IMR-90 (cell line): Measurements from ENCODE around the gene FOXK2. TPM values are rescaled to one million over a fixed set of nuclear protein-coding genes. Genes with fewer than 3 reads are reported as not detected.

Source experiments
- ATAC-seq: fragments of 200-7000 bp; cut with Tn5 transposase; 2 replicates; pipeline ENCODE4 v1.9.1; 2020; ENCODE audit warnings: low read depth, mild to moderate bottlenecking, moderate library complexity
- BruUV-seq: library from RNA; stranded (reverse); fragments of 400-500 nt; replicated peaks from 2 replicates; lab custom pipeline; 2021; lab: Mats Ljungman, UMichigan
- CTCF ChIA-PET: fragments of 300-600 bp; formaldehyde crosslinking; extraction: SDS; loops from one replicate; lab custom pipeline; 2021; ENCODE audit warnings: antibody characterized with exemption; lab: Yijun Ruan, JAX
- POLR2A ChIA-PET: fragments of 300-600 bp; sonication (Branson Sonifier 250); formaldehyde crosslinking; loops from one replicate; lab custom pipeline; 2022; ENCODE audit warnings: antibody characterized with exemption; ENCODE audit not compliant: unreplicated experiment; lab: Charles Lee
- DNase-seq: peaks from one replicate; pipeline ENCODE4 v3.0.0; 2013
- H2AFZ ChIP-seq: replicated peaks from 2 replicates; pipeline ENCODE3; 2013; ENCODE audit warnings: low read length, mild to moderate bottlenecking; ENCODE audit not compliant: poor library complexity
- H2AK5ac ChIP-seq: 2 replicates; pipeline ENCODE4 v1.6.1; 2013; ENCODE audit warnings: low read depth, low read length, inconsistent platforms
- H2AK9ac ChIP-seq: replicated peaks from 2 replicates; pipeline ENCODE3; 2013; ENCODE audit warnings: mild to moderate bottlenecking, low read depth, low read length, moderate library complexity; ENCODE audit not compliant: poor library complexity
- H2BK120ac ChIP-seq: 2 replicates; pipeline ENCODE4 v1.6.1; 2013; ENCODE audit warnings: low read depth, low read length, inconsistent platforms
- H2BK15ac ChIP-seq: 3 replicates; pipeline ENCODE4 v1.6.1; 2013; ENCODE audit warnings: low read depth, low read length, inconsistent platforms
- H2BK20ac ChIP-seq: 2 replicates; pipeline ENCODE4 v1.6.1; 2013; ENCODE audit warnings: low read depth, mild to moderate bottlenecking, inconsistent platforms, low read length, moderate library complexity
- H2BK5ac ChIP-seq: 2 replicates; pipeline ENCODE4 v1.6.1; 2013; ENCODE audit warnings: mild to moderate bottlenecking, low read depth, low read length, inconsistent platforms; ENCODE audit not compliant: poor library complexity, severe bottlenecking
- H3K14ac ChIP-seq: replicated peaks from 2 replicates; pipeline ENCODE4 v1.6.1; 2013; ENCODE audit warnings: low read depth, low read length, inconsistent platforms
- H3K18ac ChIP-seq: 2 replicates; pipeline ENCODE4 v1.6.1; 2013; ENCODE audit warnings: low read depth, low read length, control low read depth
- H3K23ac ChIP-seq: 2 replicates; pipeline ENCODE4 v1.6.1; 2013; ENCODE audit warnings: low read depth, low read length, inconsistent platforms
- H3K27ac ChIP-seq: 2 replicates; pipeline ENCODE4 v1.5.1; 2013; ENCODE audit warnings: mild to moderate bottlenecking, control low read depth, low read length; ENCODE audit not compliant: insufficient read depth
- H3K27me3 ChIP-seq: 2 replicates; pipeline ENCODE4 v1.6.1; 2013; ENCODE audit warnings: low read length; ENCODE audit not compliant: control insufficient read depth, insufficient read depth
- H3K36me3 ChIP-seq: 2 replicates; pipeline ENCODE4 v1.6.1; 2013; ENCODE audit warnings: low read length, mixed read lengths; ENCODE audit not compliant: control insufficient read depth, insufficient read depth
- H3K4ac ChIP-seq: 2 replicates; pipeline ENCODE4 v1.6.1; 2013; ENCODE audit warnings: low read depth, low read length, inconsistent platforms
- H3K4me1 ChIP-seq: 2 replicates; pipeline ENCODE4 v1.6.1; 2013; ENCODE audit warnings: low read length, mixed read lengths; ENCODE audit not compliant: control insufficient read depth, insufficient read depth
- H3K4me2 ChIP-seq: 2 replicates; pipeline ENCODE4 v1.6.1; 2013; ENCODE audit warnings: low read depth, mild to moderate bottlenecking, control low read depth, low read length, moderate library complexity
- H3K4me3 ChIP-seq: 2 replicates; pipeline ENCODE4 v1.5.1; 2013; ENCODE audit warnings: low read depth, mild to moderate bottlenecking, control low read depth, low read length, moderate library complexity; ENCODE audit not compliant: insufficient read depth
- H3K56ac ChIP-seq: 2 replicates; pipeline ENCODE4 v1.6.1; 2013; ENCODE audit warnings: low read length, inconsistent platforms; ENCODE audit not compliant: insufficient read depth; ENCODE audit errors: extremely low read depth
- H3K79me1 ChIP-seq, 2 experiments: 2 replicates each; pipeline ENCODE4 v1.6.1; 2013; ENCODE audit warnings: low read length in 2 of 2, inconsistent platforms in 1 of 2, low read depth in 1 of 2
- H3K9ac ChIP-seq: 2 replicates; pipeline ENCODE4 v1.6.1; 2013; ENCODE audit warnings: low read depth, low read length, control low read depth
- H3K9me1 ChIP-seq: 2 replicates; pipeline ENCODE4 v1.6.1; 2013; ENCODE audit warnings: low read length, inconsistent platforms; ENCODE audit not compliant: insufficient read depth
- H3K9me3 ChIP-seq: 2 replicates; pipeline ENCODE4 v1.6.1; 2013; ENCODE audit warnings: low read length; ENCODE audit not compliant: control insufficient read depth, insufficient read depth
- H4K20me1 ChIP-seq: 2 replicates; pipeline ENCODE4 v1.6.1; 2013; ENCODE audit warnings: low read length, inconsistent platforms; ENCODE audit not compliant: insufficient read depth
- H4K5ac ChIP-seq: 2 replicates; pipeline ENCODE4 v1.6.1; 2013; ENCODE audit warnings: mild to moderate bottlenecking, low read depth, low read length, control low read depth
- H4K8ac ChIP-seq, 2 experiments: 2 replicates each; pipeline ENCODE4 v1.6.1; 2013; ENCODE audit warnings: low read depth in 2 of 2, low read length in 2 of 2, control low read depth in 1 of 2, inconsistent platforms in 1 of 2
- H4K91ac ChIP-seq: 2 replicates; pipeline ENCODE4 v1.6.1; 2013; ENCODE audit warnings: low read depth, low read length, inconsistent platforms; ENCODE audit not compliant: insufficient read depth
- CEBPB ChIP-seq: IDR thresholded peaks from 2 replicates; pipeline ENCODE4 v1.6.1; 2012; ENCODE audit warnings: low read depth, low read length, improper control_type of control experiment
- FOS ChIP-seq: fragments of 150-350 bp; IDR thresholded peaks from 2 replicates; pipeline ENCODE4 v1.6.1; 2016; ENCODE audit warnings: low read depth, low read length
- MAZ ChIP-seq: IDR thresholded peaks from 2 replicates; pipeline ENCODE4 v1.6.1; 2012; ENCODE audit warnings: low read depth, mild to moderate bottlenecking, low read length, improper control_type of control experiment, moderate library complexity, borderline replicate concordance
- MXI1 ChIP-seq: IDR thresholded peaks from 2 replicates; pipeline ENCODE4 v1.6.1; 2012; ENCODE audit warnings: low read depth, mild to moderate bottlenecking, low read length, moderate library complexity, borderline replicate concordance
- RAD21 ChIP-seq: IDR thresholded peaks from 2 replicates; pipeline ENCODE4 v1.6.1; 2012; ENCODE audit warnings: low read length, improper control_type of control experiment
- RCOR1 ChIP-seq: IDR thresholded peaks from 2 replicates; pipeline ENCODE4 v1.6.1; 2012; ENCODE audit warnings: mild to moderate bottlenecking, low read length, improper control_type of control experiment; ENCODE audit not compliant: insufficient replicate concordance
- USF2 ChIP-seq: fragments of 150-350 bp; IDR thresholded peaks from 2 replicates; pipeline ENCODE4 v1.6.1; 2017; ENCODE audit warnings: mild to moderate bottlenecking, antibody characterized with exemption, low read length, low read depth
- WGBS, 2 experiments: methylation state at CpG; one replicate each; pipeline versions ENCODE4 v1.1.5 to v1.1.7; 2013; ENCODE audit warnings: missing lambda C conversion rate in 2 of 2; ENCODE audit not compliant: insufficient read length in 1 of 2; ENCODE audit errors: extremely low coverage in 2 of 2; 5-methylcytosine and 5-hydroxymethylcytosine counted together
- dilution Hi-C: fragments of 300-500 bp; cut with HindIII; formaldehyde crosslinking; loops from one replicate; pipeline ENCODE4 v1.14.3; 2018; ENCODE audit warnings: low sequenced_read_pairs; ENCODE audit not compliant: unreplicated experiment
- in situ Hi-C: fragments of 300-500 bp; cut with MboI; formaldehyde crosslinking; loops from 3 replicates; pipeline ENCODE4 v1.14.3; 2019; ENCODE audit warnings: low sequenced_read_pairs, inconsistent platforms, mixed read lengths
- intact Hi-C: fragments of 100-400 bp; cut with micrococcal nuclease; formaldehyde crosslinking; loops from 2 replicates; pipeline ENCODE4 v1.10.0; 2022
- polyA plus RNA-seq, 3 experiments: library from polyadenylated mRNA; depleted of rRNA; stranded (reverse); fragments of >200 nt; gene quantifications; 2 replicates each; pipeline ENCODE4 v1.2.3, GENCODE V29; 2012; ENCODE audit warnings: low replicate concordance in 1 of 3
- total RNA-seq: library from RNA; depleted of rRNA; stranded (reverse); fragments of >200 nt; gene quantifications from 2 replicates; pipeline ENCODE4 v1.2.3, GENCODE V29; 2012
- TF ChIP-seq, protein P1 (sequence below): fragments of 150-350 bp; IDR thresholded peaks from 2 replicates; pipeline ENCODE4 v1.6.1; 2016; ENCODE audit warnings: low read depth, mild to moderate bottlenecking, low read length, moderate library complexity, borderline replicate concordance

The FOXK2 gene
- total and polyA plus RNA-seq, 2 of the 4 experiments (the other 2 are of a cell fraction), result 12.5 to 20.0 TPM

GRCh38 chr17:82642022-82642421 lies 122.5 kb downstream of the FOXK2 start:
- Histone ChIP-seq H3K79me1 (peaks cover 41 to 64% of the 10 kb centered on the region in 2 experiments), H3K27ac (no peak overlapping the region), H2BK5ac (no peak overlapping the region), H4K20me1 (peaks cover 90% of the 10 kb centered on the region), H2AK9ac (no peak overlapping the region), H2BK15ac (no peak overlapping the region), H3K9me3 (no peaks in the 10 kb centered on the region), H3K18ac (no peak overlapping the region), H3K4me2 (no peak overlapping the region), H3K9me1 (peaks cover 3% of the 10 kb centered on the region; the same call in 1 of the 2 replicates), H3K56ac (no peak overlapping the region), H2AK5ac (no peak overlapping the region), H3K4me1 (peaks cover 3% of the 10 kb centered on the region; the same call in 1 of the 2 replicates), H2AFZ (no peak overlapping the region), H2BK20ac (no peak overlapping the region), H3K9ac (no peak overlapping the region), H3K4me3 (no peak overlapping the region), H3K27me3 (no peaks in the 10 kb centered on the region), H3K4ac (no peak overlapping the region), H3K14ac (no peak overlapping the region), H3K23ac (no peak overlapping the region), H3K36me3 (peaks cover 43% of the 10 kb centered on the region), H4K5ac (no peak overlapping the region), H2BK120ac (no peak overlapping the region), H4K8ac (no peak overlapping the region), H4K91ac (no peak overlapping the region)
- ATAC-seq (no peak), DNase-seq (no peak)
- dilution Hi-C loops (no loop called here), in situ Hi-C loops (no loop called here), intact Hi-C loops (no loop called here)
- CTCF ChIA-PET, result no interaction called here
- WGBS, 2 experiments, result 78% methylated on average over 4 of the region's 14 CpGs; no CpG with 5 or more reads in 1 of the 2 experiments
- TF ChIP-seq RCOR1, result no peak
- TF ChIP-seq MXI1, result no peak
- no peak for TF ChIP-seq RAD21
- no peak for TF ChIP-seq MAZ
- TF ChIP-seq USF2, result no peak
- TF ChIP-seq CEBPB, result no peak
- TF ChIP-seq, protein P1, sequence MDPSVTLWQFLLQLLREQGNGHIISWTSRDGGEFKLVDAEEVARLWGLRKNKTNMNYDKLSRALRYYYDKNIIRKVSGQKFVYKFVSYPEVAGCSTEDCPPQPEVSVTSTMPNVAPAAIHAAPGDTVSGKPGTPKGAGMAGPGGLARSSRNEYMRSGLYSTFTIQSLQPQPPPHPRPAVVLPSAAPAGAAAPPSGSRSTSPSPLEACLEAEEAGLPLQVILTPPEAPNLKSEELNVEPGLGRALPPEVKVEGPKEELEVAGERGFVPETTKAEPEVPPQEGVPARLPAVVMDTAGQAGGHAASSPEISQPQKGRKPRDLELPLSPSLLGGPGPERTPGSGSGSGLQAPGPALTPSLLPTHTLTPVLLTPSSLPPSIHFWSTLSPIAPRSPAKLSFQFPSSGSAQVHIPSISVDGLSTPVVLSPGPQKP, result no peak
- TF ChIP-seq FOS, result no peak
- POLR2A ChIA-PET, result no interaction called here
- no TSS peak for BruUV-seq
